WTC11 (cell line): ENCODE results near the gene ARRB2. TPM values are rescaled to one million over a fixed set of nuclear protein-coding genes. Genes with fewer than 3 reads are reported as not detected.

Experiments used
- ATAC-seq: fragments of 200-7000 bp; cut with Tn5 transposase; 2 replicates; pipeline ENCODE4 v1.10.0; 2021; ENCODE audit warnings: mild to moderate bottlenecking, moderate library complexity
- CTCF ChIA-PET: fragments of 300-600 bp; sonication (Branson Sonifier 250); formaldehyde crosslinking; loops from one replicate; lab custom pipeline; 2021; ENCODE audit warnings: antibody characterized with exemption; lab: Charles Lee
- POLR2A ChIA-PET: fragments of 350-600 bp; sonication (Branson Sonifier 250); formaldehyde crosslinking; loops from one replicate; lab custom pipeline; 2021; ENCODE audit warnings: antibody characterized with exemption; lab: Charles Lee
- DNase-seq: peaks from one replicate; pipeline ENCODE4 v3.0.0; 2021; ENCODE audit warnings: low spot score
- H3K27ac Mint-ChIP-seq: 2 replicates; pipeline ENCODE4 v1.8.0; 2021; ENCODE audit warnings: mixed read lengths
- H3K27me3 Mint-ChIP-seq: 2 replicates; pipeline ENCODE4 v1.8.0; 2021; ENCODE audit warnings: low read depth, mild to moderate bottlenecking, moderate library complexity, mixed read lengths
- H3K36me3 Mint-ChIP-seq: 2 replicates; pipeline ENCODE4 v1.8.0; 2021; ENCODE audit warnings: mixed read lengths
- H3K4me1 Mint-ChIP-seq: 2 replicates; pipeline ENCODE4 v1.8.0; 2022; ENCODE audit warnings: mixed read lengths
- H3K4me3 Mint-ChIP-seq: 2 replicates; pipeline ENCODE4 v1.8.0; 2021; ENCODE audit warnings: mild to moderate bottlenecking, moderate library complexity, mixed read lengths
- H3K9me3 Mint-ChIP-seq: 2 replicates; pipeline ENCODE4 v1.8.0; 2021; ENCODE audit warnings: mixed read lengths
- CBFB ChIP-seq: sonication (generic); formaldehyde crosslinking; IDR thresholded peaks from 2 replicates; pipeline ENCODE4 v1.8.1; 2022; ENCODE audit warnings: mild to moderate bottlenecking, low read depth, missing genetic modification reagents
- CREM ChIP-seq: sonication (generic); formaldehyde crosslinking; IDR thresholded peaks from 2 replicates; pipeline ENCODE4 v1.8.1; 2022; ENCODE audit warnings: mild to moderate bottlenecking, missing genetic modification reagents, moderate library complexity
- FOXJ3 ChIP-seq: sonication (generic); formaldehyde crosslinking; IDR thresholded peaks from 2 replicates; pipeline ENCODE4 v1.9.0; 2021; ENCODE audit warnings: missing genetic modification reagents, mild to moderate bottlenecking, borderline replicate concordance
- GRHL2 ChIP-seq: fragments of 250-450 bp; sonication (Bioruptor Pico); IDR thresholded peaks from 2 replicates; pipeline ENCODE4 v1.8.0; 2022; ENCODE audit warnings: mild to moderate bottlenecking, moderate library complexity; ENCODE audit not compliant: insufficient replicate concordance, severe bottlenecking
- JAZF1 ChIP-seq: fragments of 250-450 bp; sonication (Bioruptor Pico); IDR thresholded peaks from 2 replicates; pipeline ENCODE4 v1.9.0; 2021; ENCODE audit warnings: moderate library complexity, mild to moderate bottlenecking, inconsistent platforms
- KAT7 ChIP-seq: sonication (generic); formaldehyde crosslinking; IDR thresholded peaks from 2 replicates; pipeline ENCODE4 v1.8.1; 2023; ENCODE audit warnings: missing genetic modification reagents, mild to moderate bottlenecking, borderline replicate concordance
- MYBL2 ChIP-seq: sonication (generic); formaldehyde crosslinking; IDR thresholded peaks from 2 replicates; pipeline ENCODE4 v1.8.1; 2023; ENCODE audit warnings: mild to moderate bottlenecking, moderate library complexity, missing genetic modification reagents
- NFATC4 ChIP-seq: fragments of 250-450 bp; sonication (Bioruptor Pico); IDR thresholded peaks from 2 replicates; pipeline ENCODE4 v1.9.0; 2021; ENCODE audit warnings: mild to moderate bottlenecking
- NFE2L1 ChIP-seq: sonication (generic); formaldehyde crosslinking; IDR thresholded peaks from 2 replicates; pipeline ENCODE4 v1.8.1; 2023; ENCODE audit warnings: missing genetic modification reagents
- NR2C2 ChIP-seq: sonication (generic); formaldehyde crosslinking; IDR thresholded peaks from 2 replicates; pipeline ENCODE4 v1.8.0; 2022; ENCODE audit warnings: mild to moderate bottlenecking, missing genetic modification reagents
- TEAD4 ChIP-seq: sonication (generic); formaldehyde crosslinking; IDR thresholded peaks from 2 replicates; pipeline ENCODE4 v1.8.0; 2022; ENCODE audit warnings: mild to moderate bottlenecking, missing genetic modification reagents
- TP53 ChIP-seq: sonication (generic); formaldehyde crosslinking; IDR thresholded peaks from 2 replicates; pipeline ENCODE4 v1.8.1; 2023; ENCODE audit warnings: mild to moderate bottlenecking, missing genetic modification reagents
- total RNA-seq: library from RNA; stranded (reverse); gene quantifications from 3 replicates; pipeline ENCODE4 v1.2.3, GENCODE V29; 2021
- TF ChIP-seq, protein P1 (sequence below): fragments of 200-600 bp; IDR thresholded peaks from 2 replicates; pipeline ENCODE4 v1.8.0; 2022; ENCODE audit warnings: antibody characterized with exemption
- TF ChIP-seq, protein P2 (sequence below): fragments of 250-450 bp; sonication (Bioruptor Pico); conservative IDR thresholded peaks from 2 replicates; pipeline ENCODE4 v1.9.0; 2021; ENCODE audit warnings: mild to moderate bottlenecking
- TF ChIP-seq, protein P3 (sequence below): sonication (generic); formaldehyde crosslinking; IDR thresholded peaks from 2 replicates; pipeline ENCODE4 v1.8.1; 2023; ENCODE audit warnings: mild to moderate bottlenecking, missing genetic modification reagents
- TF ChIP-seq, protein P4 (sequence below): sonication (generic); formaldehyde crosslinking; IDR thresholded peaks from 2 replicates; pipeline ENCODE4 v1.8.0; 2023; ENCODE audit warnings: missing genetic modification reagents
- TF ChIP-seq, protein P5 (sequence below): sonication (generic); formaldehyde crosslinking; IDR thresholded peaks from 2 replicates; pipeline ENCODE4 v1.8.1; 2022; ENCODE audit warnings: low read depth, mild to moderate bottlenecking, moderate library complexity, missing genetic modification reagents, borderline replicate concordance
- TF ChIP-seq, protein P6 (sequence below): sonication (generic); formaldehyde crosslinking; IDR thresholded peaks from 2 replicates; pipeline ENCODE4 v1.8.1; 2023; ENCODE audit warnings: mild to moderate bottlenecking, missing genetic modification reagents, moderate library complexity

Gene ARRB2
- total RNA-seq, 1 experiment from 2014 or later: 87.8 TPM

DNA sequence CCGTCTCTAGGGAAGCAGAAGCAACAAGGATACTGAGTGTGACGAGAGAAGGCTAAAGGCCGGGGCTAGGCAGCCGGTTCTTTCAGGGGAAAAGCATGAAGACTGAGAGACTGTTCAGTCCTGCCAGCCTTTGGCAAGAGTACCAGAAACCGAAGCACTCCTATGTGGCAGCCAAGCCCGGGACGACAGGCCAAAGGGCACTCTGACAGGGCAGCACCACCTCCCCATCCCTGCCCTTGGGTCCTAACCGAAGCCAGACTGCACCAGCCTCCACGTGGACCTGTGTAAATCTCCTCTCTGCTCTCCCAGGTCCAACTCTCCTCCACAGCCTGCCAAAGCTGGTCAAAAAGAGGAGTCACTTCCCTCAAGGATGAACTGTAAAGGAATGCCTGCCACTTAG lies 45.4 kb upstream of the ARRB2 start:
- DNase-seq: no peak
- peaks cover 13% of the 10 kb centered on the region for H3K4me1 Mint-ChIP-seq
- H3K27me3 Mint-ChIP-seq: no peaks in the 10 kb centered on the region; the same call in 1 of the 2 replicates
- no peak overlapping the region for H3K27ac Mint-ChIP-seq
- ChIA-PET CTCF (no interaction called here), POLR2A (interaction anchor here (0.6 to 0.9 kb wide), 2 partner anchors 24 to 178 kb away, joined by 3 to 4 read pairs; partner anchors contain the start of gene ALOX15)
- H3K4me3 Mint-ChIP-seq: no peak overlapping the region
- TF ChIP-seq NFATC4 (CRISPR knock-in tag): no peak
- no peak for TF ChIP-seq NFE2L1 (CRISPR knock-in tag)
- TF ChIP-seq, protein P1, sequence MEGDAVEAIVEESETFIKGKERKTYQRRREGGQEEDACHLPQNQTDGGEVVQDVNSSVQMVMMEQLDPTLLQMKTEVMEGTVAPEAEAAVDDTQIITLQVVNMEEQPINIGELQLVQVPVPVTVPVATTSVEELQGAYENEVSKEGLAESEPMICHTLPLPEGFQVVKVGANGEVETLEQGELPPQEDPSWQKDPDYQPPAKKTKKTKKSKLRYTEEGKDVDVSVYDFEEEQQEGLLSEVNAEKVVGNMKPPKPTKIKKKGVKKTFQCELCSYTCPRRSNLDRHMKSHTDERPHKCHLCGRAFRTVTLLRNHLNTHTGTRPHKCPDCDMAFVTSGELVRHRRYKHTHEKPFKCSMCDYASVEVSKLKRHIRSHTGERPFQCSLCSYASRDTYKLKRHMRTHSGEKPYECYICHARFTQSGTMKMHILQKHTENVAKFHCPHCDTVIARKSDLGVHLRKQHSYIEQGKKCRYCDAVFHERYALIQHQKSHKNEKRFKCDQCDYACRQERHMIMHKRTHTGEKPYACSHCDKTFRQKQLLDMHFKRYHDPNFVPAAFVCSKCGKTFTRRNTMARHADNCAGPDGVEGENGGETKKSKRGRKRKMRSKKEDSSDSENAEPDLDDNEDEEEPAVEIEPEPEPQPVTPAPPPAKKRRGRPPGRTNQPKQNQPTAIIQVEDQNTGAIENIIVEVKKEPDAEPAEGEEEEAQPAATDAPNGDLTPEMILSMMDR: no peak
- TF ChIP-seq NR2C2 (CRISPR knock-in tag): no peak
- TF ChIP-seq CREM: no peak
- TF ChIP-seq, protein P2, sequence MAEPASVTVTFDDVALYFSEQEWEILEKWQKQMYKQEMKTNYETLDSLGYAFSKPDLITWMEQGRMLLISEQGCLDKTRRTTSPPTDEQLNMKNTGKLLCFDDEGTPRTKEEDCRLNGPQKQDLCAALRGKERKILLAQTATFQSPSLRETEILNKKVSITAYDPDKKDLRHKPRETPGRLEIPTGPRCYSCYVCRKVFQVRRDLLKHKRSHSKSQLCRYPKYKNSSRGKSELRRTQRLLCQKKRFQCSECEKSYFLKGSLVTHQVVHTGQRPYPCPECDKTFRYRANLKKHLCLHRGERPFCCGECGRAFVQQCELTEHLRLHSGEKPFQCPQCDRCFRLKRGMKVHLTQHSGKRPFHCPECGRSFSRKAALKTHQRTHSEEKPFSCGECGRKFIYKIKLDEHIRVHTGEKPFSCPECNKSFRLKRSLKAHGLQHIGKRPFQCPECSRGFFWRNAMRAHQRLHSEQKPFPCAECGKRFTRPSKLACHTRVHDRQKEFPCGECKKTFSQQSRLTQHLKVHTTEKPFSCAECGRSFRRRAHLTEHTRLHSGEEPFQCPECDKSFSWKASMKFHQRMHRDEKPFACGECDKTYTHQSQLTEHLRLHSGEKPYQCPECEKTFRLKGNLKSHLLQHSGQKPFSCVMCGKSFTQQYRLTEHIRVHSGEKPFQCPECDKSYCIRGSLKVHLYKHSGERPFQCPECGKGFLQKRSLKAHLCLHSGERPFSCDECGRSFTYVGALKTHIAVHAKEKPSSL (CRISPR knock-in tag): no peak
- TF ChIP-seq TEAD4 (CRISPR knock-in tag): no peak
- TF ChIP-seq, protein P3, sequence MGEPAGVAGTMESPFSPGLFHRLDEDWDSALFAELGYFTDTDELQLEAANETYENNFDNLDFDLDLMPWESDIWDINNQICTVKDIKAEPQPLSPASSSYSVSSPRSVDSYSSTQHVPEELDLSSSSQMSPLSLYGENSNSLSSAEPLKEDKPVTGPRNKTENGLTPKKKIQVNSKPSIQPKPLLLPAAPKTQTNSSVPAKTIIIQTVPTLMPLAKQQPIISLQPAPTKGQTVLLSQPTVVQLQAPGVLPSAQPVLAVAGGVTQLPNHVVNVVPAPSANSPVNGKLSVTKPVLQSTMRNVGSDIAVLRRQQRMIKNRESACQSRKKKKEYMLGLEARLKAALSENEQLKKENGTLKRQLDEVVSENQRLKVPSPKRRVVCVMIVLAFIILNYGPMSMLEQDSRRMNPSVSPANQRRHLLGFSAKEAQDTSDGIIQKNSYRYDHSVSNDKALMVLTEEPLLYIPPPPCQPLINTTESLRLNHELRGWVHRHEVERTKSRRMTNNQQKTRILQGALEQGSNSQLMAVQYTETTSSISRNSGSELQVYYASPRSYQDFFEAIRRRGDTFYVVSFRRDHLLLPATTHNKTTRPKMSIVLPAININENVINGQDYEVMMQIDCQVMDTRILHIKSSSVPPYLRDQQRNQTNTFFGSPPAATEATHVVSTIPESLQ (CRISPR knock-in tag): no peak
- no peak for TF ChIP-seq CBFB (CRISPR knock-in tag)
- TF ChIP-seq, protein P4, sequence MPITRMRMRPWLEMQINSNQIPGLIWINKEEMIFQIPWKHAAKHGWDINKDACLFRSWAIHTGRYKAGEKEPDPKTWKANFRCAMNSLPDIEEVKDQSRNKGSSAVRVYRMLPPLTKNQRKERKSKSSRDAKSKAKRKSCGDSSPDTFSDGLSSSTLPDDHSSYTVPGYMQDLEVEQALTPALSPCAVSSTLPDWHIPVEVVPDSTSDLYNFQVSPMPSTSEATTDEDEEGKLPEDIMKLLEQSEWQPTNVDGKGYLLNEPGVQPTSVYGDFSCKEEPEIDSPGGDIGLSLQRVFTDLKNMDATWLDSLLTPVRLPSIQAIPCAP (CRISPR knock-in tag): no peak
- TF ChIP-seq JAZF1 (CRISPR knock-in tag): no peak
- TF ChIP-seq, protein P5, sequence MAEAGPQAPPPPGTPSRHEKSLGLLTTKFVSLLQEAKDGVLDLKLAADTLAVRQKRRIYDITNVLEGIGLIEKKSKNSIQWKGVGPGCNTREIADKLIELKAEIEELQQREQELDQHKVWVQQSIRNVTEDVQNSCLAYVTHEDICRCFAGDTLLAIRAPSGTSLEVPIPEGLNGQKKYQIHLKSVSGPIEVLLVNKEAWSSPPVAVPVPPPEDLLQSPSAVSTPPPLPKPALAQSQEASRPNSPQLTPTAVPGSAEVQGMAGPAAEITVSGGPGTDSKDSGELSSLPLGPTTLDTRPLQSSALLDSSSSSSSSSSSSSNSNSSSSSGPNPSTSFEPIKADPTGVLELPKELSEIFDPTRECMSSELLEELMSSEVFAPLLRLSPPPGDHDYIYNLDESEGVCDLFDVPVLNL (CRISPR knock-in tag): no peak
- TF ChIP-seq MYBL2 (CRISPR knock-in tag): no peak
- no peak for TF ChIP-seq GRHL2 (CRISPR knock-in tag)
- TF ChIP-seq TP53 (CRISPR knock-in tag): no peak
- TF ChIP-seq, protein P6, sequence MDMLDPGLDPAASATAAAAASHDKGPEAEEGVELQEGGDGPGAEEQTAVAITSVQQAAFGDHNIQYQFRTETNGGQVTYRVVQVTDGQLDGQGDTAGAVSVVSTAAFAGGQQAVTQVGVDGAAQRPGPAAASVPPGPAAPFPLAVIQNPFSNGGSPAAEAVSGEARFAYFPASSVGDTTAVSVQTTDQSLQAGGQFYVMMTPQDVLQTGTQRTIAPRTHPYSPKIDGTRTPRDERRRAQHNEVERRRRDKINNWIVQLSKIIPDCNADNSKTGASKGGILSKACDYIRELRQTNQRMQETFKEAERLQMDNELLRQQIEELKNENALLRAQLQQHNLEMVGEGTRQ (CRISPR knock-in tag): no peak
- no peak for TF ChIP-seq FOXJ3 (CRISPR knock-in tag)
- no peak for TF ChIP-seq KAT7
- TF ChIP-seq, all 79 proteins: peak for 0
- no peak for ATAC-seq
- Mint-ChIP-seq H3K9me3 (no peaks in the 10 kb centered on the region), H3K36me3 (peaks cover under 1% of the 10 kb centered on the region; the same call in 1 of the 2 replicates)
